ENCODE results near the gene IPP. TPM values are rescaled to one million over a fixed set of nuclear protein-coding genes. Genes with fewer than 3 reads are reported as not detected.
A peak's percentile ranks its signal among the peaks of the same experiment; 100 is the strongest.
"Not testable (repeated sequence)": the region's sequence is repeated elsewhere in the genome, so short reads cannot be mapped to it uniquely, and the experiment has no call there.

IPP gene
- total RNA-seq, 5 donors from 2014 or later (not counting 1 experiment from before 2014, with no cell fraction given) = 10.0 to 14.8 (median 13.0) TPM

DNA sequence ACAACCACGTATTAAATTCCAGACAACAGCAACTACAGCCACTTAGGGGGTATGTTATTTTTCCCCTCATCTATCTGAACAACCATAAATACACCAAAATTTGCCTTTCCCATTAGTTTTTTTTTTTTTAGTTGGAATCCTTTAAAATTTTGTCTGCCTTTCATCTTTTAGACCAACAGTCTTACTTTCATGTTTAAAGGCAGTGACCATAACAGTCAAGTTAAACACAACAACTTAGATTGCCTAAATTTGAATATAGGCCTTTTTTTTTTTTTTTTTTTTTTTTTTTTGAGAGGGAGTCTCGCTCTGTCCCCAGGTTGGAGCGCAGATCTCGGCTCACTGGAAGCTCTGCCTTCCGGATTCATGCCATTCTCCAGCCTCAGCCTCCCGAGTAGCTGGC is 67.5 kb downstream of the IPP start:
- DNase-seq (no peak), ATAC-seq (replicated peaks in 1 of 4) (no peak)
- no peaks in the 10 kb centered on the region for H3K27me3 Mint-ChIP-seq
- no peak overlapping the region for H3K4me3 ChIP-seq (ENCODE audit: control insufficient read depth in 1 of 2, extremely low read depth in 1 of 2, low read length in 1 of 2)
- H3K9me3 ChIP-seq = no peaks in the 10 kb centered on the region
- H3K36me3 ChIP-seq (ENCODE audit: control insufficient read depth in 2 of 2, extremely low read depth in 1 of 2, insufficient read depth in 1 of 2, low read length in 1 of 2) = no peaks in the 10 kb centered on the region
- peaks cover 71 to 79% (median 77%) of the 10 kb centered on the region in 3 donors for H3K4me1 Mint-ChIP-seq
- H3K4me3 Mint-ChIP-seq = peak overlapping the region in 2 of 3 donors; percentile 21 to 98
- no peaks in the 10 kb centered on the region for H3K9me3 Mint-ChIP-seq
- peaks cover 16 to 32% of the 10 kb centered on the region in 2 experiments for H3K4me1 ChIP-seq (ENCODE audit: control insufficient read depth in 1 of 2, extremely low read depth in 1 of 2, insufficient read depth in 2 of 2, low read length in 2 of 2)
- no peak overlapping the region for H3K27ac Mint-ChIP-seq
- no peak overlapping the region for H3K27ac ChIP-seq (ENCODE audit: low read length)
- CTCF ChIA-PET = no interaction called here
- POLR2A ChIA-PET = interaction anchor here (0.5 to 0.7 kb wide), 2 partner anchors 117 to 697 kb away, joined by 3 to 12 read pairs; partner anchors contain the start of gene EIF2B3 (in 1 of the 2)
- no peaks in the 10 kb centered on the region for H3K27me3 ChIP-seq (replicated peaks in 1 of 2; ENCODE audit: control insufficient read depth in 2 of 2, extremely low read depth in 1 of 2, insufficient read depth in 2 of 2, low read length in 1 of 2)
- 80% methylated on average over 1 of the region's 6 CpGs for WGBS (ENCODE audit: insufficient coverage)
- H3K36me3 Mint-ChIP-seq = peaks cover 4% of the 10 kb centered on the region

DNA sequence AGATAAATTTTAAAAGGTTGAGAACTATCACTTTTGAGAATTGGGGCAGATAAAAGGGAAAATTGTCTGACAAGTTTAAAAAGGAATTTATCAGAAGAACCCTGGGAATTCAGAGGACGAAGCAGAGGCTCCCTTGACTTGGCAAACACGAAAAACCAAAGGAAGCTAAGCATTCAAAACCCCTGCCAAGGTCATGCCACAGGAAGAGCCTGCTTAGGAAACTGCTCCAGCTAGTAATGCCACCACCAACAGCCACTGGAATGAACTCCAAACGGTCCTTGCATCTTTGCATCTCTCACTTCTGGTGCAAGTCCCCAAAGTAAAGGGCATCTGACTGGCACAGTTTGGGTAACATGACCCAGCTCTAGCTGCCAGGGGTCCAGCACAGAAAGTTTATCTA is 71.3 kb downstream of the IPP start:
- ChIA-PET CTCF (no interaction called here), POLR2A (no interaction called here)
- H3K9me3 Mint-ChIP-seq = no peaks in the 10 kb centered on the region
- WGBS (ENCODE audit: insufficient coverage) = 49% methylated on average over 3 of the region's 3 CpGs
- H3K27ac ChIP-seq (ENCODE audit: low read length) = no peak overlapping the region
- peaks cover 0 to 7% of the 10 kb centered on the region in 2 donors for H3K36me3 ChIP-seq (ENCODE audit: control insufficient read depth in 2 of 2, extremely low read depth in 1 of 2, insufficient read depth in 1 of 2, low read length in 1 of 2)
- peak overlapping the region in 1 of 3 donors; percentile 42 for H3K4me3 Mint-ChIP-seq
- ATAC-seq (replicated peaks in 1 of 4) (no peak), DNase-seq (no peak)
- H3K36me3 Mint-ChIP-seq = peaks cover 7% of the 10 kb centered on the region
- H3K4me1 ChIP-seq (ENCODE audit: control insufficient read depth in 1 of 2, extremely low read depth in 1 of 2, insufficient read depth in 2 of 2, low read length in 2 of 2) = peaks cover 11 to 43% of the 10 kb centered on the region in 2 experiments
- no peaks in the 10 kb centered on the region for H3K27me3 ChIP-seq (replicated peaks in 1 of 2; ENCODE audit: control insufficient read depth in 2 of 2, extremely low read depth in 1 of 2, insufficient read depth in 2 of 2, low read length in 1 of 2)
- no peaks in the 10 kb centered on the region for H3K27me3 Mint-ChIP-seq
- peaks cover 83 to 90% (median 87%) of the 10 kb centered on the region in 3 donors for H3K4me1 Mint-ChIP-seq
- no peak overlapping the region for H3K27ac Mint-ChIP-seq
- H3K9me3 ChIP-seq = no peaks in the 10 kb centered on the region
- H3K4me3 ChIP-seq (ENCODE audit: control insufficient read depth in 1 of 2, extremely low read depth in 1 of 2, low read length in 1 of 2) = no peak overlapping the region

DNA sequence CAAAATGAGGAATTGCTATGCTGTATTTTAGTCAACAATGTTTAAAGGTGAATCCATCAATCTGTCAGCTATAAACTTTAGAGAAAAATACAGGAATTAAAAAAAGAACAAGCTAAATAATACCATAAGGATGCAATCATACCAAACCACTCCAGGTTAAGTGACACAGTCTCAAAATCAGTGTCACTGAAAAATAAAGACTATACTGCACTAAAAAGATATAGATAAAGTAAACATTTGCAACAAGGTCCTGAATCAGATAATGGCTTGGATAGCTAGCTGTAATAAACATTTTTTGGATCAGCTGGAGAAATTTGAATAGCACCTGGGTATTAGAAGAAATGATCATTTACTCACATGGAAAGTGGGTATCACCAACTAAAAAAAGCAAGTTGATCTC is 72.0 kb downstream of the IPP start:
- peaks cover 7% of the 10 kb centered on the region for H3K36me3 Mint-ChIP-seq
- Histone ChIP-seq H3K4me1 (ENCODE audit: control insufficient read depth in 1 of 2, extremely low read depth in 1 of 2, insufficient read depth in 2 of 2, low read length in 2 of 2) (peaks cover 11 to 40% of the 10 kb centered on the region in 2 experiments), H3K27ac (ENCODE audit: low read length) (no peak overlapping the region), H3K9me3 (no peaks in the 10 kb centered on the region), H3K27me3 (replicated peaks in 1 of 2; ENCODE audit: control insufficient read depth in 2 of 2, extremely low read depth in 1 of 2, insufficient read depth in 2 of 2, low read length in 1 of 2) (no peaks in the 10 kb centered on the region), H3K36me3 (ENCODE audit: control insufficient read depth in 2 of 2, extremely low read depth in 1 of 2, insufficient read depth in 1 of 2, low read length in 1 of 2) (peaks cover 0 to 12% of the 10 kb centered on the region in 2 donors), H3K4me3 (ENCODE audit: control insufficient read depth in 1 of 2, extremely low read depth in 1 of 2, low read length in 1 of 2) (no peak overlapping the region)
- no peak for DNase-seq
- peaks cover 90 to 93% (median 91%) of the 10 kb centered on the region in 3 donors for H3K4me1 Mint-ChIP-seq
- no peak overlapping the region for H3K27ac Mint-ChIP-seq
- ChIA-PET CTCF (interaction anchor here in 1 of 2 donors (0.8 to 1.2 kb wide), 2 partner anchors 8 to 187 kb away, joined by 3 to 5 read pairs; partner anchors contain the start of genes GPBP1L1 and TESK2), POLR2A (interaction anchor here in 1 of 2 donors (0.5 kb wide), 1 partner anchor 99 kb away, joined by 5 read pairs; no protein-coding TSS in a partner anchor)
- H3K9me3 Mint-ChIP-seq = no peaks in the 10 kb centered on the region
- no peak for ATAC-seq (replicated peaks in 1 of 4)
- peak overlapping the region in 1 of 3 donors; percentile 42 for H3K4me3 Mint-ChIP-seq
- H3K27me3 Mint-ChIP-seq = no peaks in the 10 kb centered on the region

DNA sequence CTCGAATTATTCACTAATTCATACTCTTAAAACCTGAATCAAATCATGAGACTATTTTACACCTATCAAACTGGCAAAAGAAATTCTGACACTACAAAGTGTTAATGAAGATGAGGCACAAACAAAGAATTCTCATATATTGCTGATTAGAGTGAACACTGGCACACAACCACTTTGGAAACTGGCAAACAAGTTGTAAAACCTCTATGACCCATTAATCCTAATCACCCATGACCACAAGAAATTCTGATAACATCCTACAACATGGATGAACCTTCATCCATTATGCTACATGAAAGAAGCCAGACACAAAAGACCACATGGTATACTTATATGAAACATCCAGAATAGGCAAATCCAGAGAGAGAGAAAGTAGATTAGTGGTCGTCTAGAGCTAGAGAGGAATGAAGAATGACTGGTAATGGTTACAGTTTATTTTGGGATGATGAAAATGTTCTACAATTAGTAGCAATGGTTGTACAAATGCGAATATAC is 72.7 kb downstream of the IPP start:
- Histone ChIP-seq H3K36me3 (ENCODE audit: control insufficient read depth in 2 of 2, extremely low read depth in 1 of 2, insufficient read depth in 1 of 2, low read length in 1 of 2) (peaks cover 0 to 12% of the 10 kb centered on the region in 2 donors), H3K27me3 (replicated peaks in 1 of 2; ENCODE audit: control insufficient read depth in 2 of 2, extremely low read depth in 1 of 2, insufficient read depth in 2 of 2, low read length in 1 of 2) (no peaks in the 10 kb centered on the region), H3K4me1 (ENCODE audit: control insufficient read depth in 1 of 2, extremely low read depth in 1 of 2, insufficient read depth in 2 of 2, low read length in 2 of 2) (peaks cover 10 to 35% of the 10 kb centered on the region in 2 experiments), H3K4me3 (ENCODE audit: control insufficient read depth in 1 of 2, extremely low read depth in 1 of 2, low read length in 1 of 2) (no peak overlapping the region), H3K27ac (ENCODE audit: low read length) (no peak overlapping the region), H3K9me3 (no peaks in the 10 kb centered on the region)
- DNase-seq (no peak), ATAC-seq (replicated peaks in 1 of 4) (no peak)
- ChIA-PET POLR2A (interaction anchor here in 1 of 2 donors (0.7 kb wide), 1 partner anchor 546 kb away, joined by 8 read pairs; no protein-coding TSS in a partner anchor), CTCF (interaction anchor here in 1 of 2 donors (0.6 to 1.2 kb wide), 3 partner anchors 8 to 186 kb away, joined by 3 to 7 read pairs (median 5); partner anchors contain the start of genes GPBP1L1 and TESK2)
- Mint-ChIP-seq H3K9me3 (no peaks in the 10 kb centered on the region), H3K27ac (no peak overlapping the region), H3K36me3 (peaks cover 9% of the 10 kb centered on the region), H3K4me1 (peaks cover 93 to 95% (median 94%) of the 10 kb centered on the region in 3 donors), H3K4me3 (peak overlapping the region in 1 of 3 donors; percentile 49), H3K27me3 (no peaks in the 10 kb centered on the region)
- no CpG with 5 or more reads among the region's 3 CpGs for WGBS (ENCODE audit: insufficient coverage)

DNA sequence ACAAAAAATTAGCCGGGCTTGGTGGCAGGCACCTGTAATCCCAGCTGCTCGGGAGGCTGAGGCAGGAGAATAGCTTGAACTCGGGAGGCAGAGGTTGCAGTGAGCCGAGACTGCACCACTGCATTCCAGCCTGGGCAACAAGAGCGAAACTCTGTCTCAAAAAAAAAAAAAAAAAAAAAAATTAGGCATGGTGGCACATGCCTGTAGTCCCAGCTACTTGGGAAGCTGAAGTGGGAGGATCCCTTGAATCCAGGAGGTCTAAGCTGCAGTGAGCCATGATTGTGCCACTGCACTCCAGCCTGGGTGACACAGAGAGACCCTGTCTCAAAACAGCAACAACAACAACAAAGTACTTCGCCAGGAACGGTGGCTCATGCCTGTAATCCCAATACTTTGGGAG is 73.9 kb downstream of the IPP start:
- not testable (repeated sequence) for H3K27ac ChIP-seq (ENCODE audit: low read length); H3K27me3 ChIP-seq (replicated peaks in 1 of 2; ENCODE audit: control insufficient read depth in 2 of 2, extremely low read depth in 1 of 2, insufficient read depth in 2 of 2, low read length in 1 of 2); H3K9me3 ChIP-seq; DNase-seq; ATAC-seq (replicated peaks in 1 of 4); H3K27me3 Mint-ChIP-seq; H3K9me3 Mint-ChIP-seq; H3K4me3 ChIP-seq (ENCODE audit: control insufficient read depth in 1 of 2, extremely low read depth in 1 of 2, low read length in 1 of 2); H3K27ac Mint-ChIP-seq
- WGBS (ENCODE audit: insufficient coverage) = no CpG with 5 or more reads among the region's 7 CpGs
- peaks cover 0 to 12% of the 10 kb centered on the region in 2 donors for H3K36me3 ChIP-seq (ENCODE audit: control insufficient read depth in 2 of 2, extremely low read depth in 1 of 2, insufficient read depth in 1 of 2, low read length in 1 of 2)
- CTCF ChIA-PET = interaction anchor here (0.6 to 0.7 kb wide), 3 partner anchors 10 to 337 kb away, joined by 3 to 5 read pairs (median 5); no protein-coding TSS in a partner anchor
- H3K4me1 Mint-ChIP-seq = peaks cover 87 to 90% (median 89%) of the 10 kb centered on the region in 3 donors
- H3K36me3 Mint-ChIP-seq = peaks cover 11% of the 10 kb centered on the region
- H3K4me3 Mint-ChIP-seq = peak overlapping the region in 1 of 3 donors; percentile 49
- peaks cover 6 to 35% of the 10 kb centered on the region in 2 experiments for H3K4me1 ChIP-seq (ENCODE audit: control insufficient read depth in 1 of 2, extremely low read depth in 1 of 2, insufficient read depth in 2 of 2, low read length in 2 of 2)
- POLR2A ChIA-PET = interaction anchor here in 1 of 2 donors (0.7 kb wide), 1 partner anchor 152 kb away, joined by 8 read pairs; no protein-coding TSS in a partner anchor

DNA sequence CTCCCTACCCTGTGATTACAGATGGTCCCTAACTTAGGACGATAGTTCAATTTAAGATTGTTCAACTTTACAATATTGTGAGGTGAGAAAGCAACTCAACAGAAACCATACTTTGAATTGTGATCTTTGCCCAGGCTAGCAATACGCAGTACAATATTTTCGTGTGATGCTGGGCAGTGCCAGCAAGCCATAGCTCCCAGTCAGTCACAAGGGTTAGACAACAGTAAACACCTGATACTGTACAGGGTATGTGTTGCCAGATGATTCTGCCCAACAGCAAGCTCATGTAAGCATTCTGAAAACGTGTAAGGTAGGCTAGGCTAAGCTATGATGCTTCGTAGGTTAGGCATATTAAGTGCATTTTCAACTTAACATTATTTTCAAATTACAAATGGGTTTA is 76.0 kb downstream of the IPP start:
- no peak overlapping the region for H3K27ac Mint-ChIP-seq
- no peaks in the 10 kb centered on the region for H3K9me3 Mint-ChIP-seq
- ChIA-PET CTCF (no interaction called here), POLR2A (interaction anchor here in 1 of 2 donors (0.5 kb wide), 1 partner anchor 35 kb away, joined by 5 read pairs; no protein-coding TSS in a partner anchor)
- Histone ChIP-seq H3K27ac (ENCODE audit: low read length) (no peak overlapping the region), H3K36me3 (ENCODE audit: control insufficient read depth in 2 of 2, extremely low read depth in 1 of 2, insufficient read depth in 1 of 2, low read length in 1 of 2) (peaks cover 0 to 17% of the 10 kb centered on the region in 2 donors), H3K27me3 (replicated peaks in 1 of 2; ENCODE audit: control insufficient read depth in 2 of 2, extremely low read depth in 1 of 2, insufficient read depth in 2 of 2, low read length in 1 of 2) (no peaks in the 10 kb centered on the region), H3K9me3 (no peaks in the 10 kb centered on the region), H3K4me1 (ENCODE audit: control insufficient read depth in 1 of 2, extremely low read depth in 1 of 2, insufficient read depth in 2 of 2, low read length in 2 of 2) (peaks cover 5 to 34% of the 10 kb centered on the region in 2 experiments), H3K4me3 (ENCODE audit: control insufficient read depth in 1 of 2, extremely low read depth in 1 of 2, low read length in 1 of 2) (no peak overlapping the region)
- no peak overlapping the region for H3K4me3 Mint-ChIP-seq
- WGBS (ENCODE audit: insufficient coverage) = 90% methylated on average over 2 of the region's 5 CpGs
- ATAC-seq (replicated peaks in 1 of 4) (no peak), DNase-seq (no peak)
- no peaks in the 10 kb centered on the region for H3K27me3 Mint-ChIP-seq
- peaks cover 82 to 87% (median 84%) of the 10 kb centered on the region in 3 donors for H3K4me1 Mint-ChIP-seq
- H3K36me3 Mint-ChIP-seq = peaks cover 7% of the 10 kb centered on the region
